ENCODE data around the gene ECT2. TPM values are rescaled to one million over a fixed set of nuclear protein-coding genes. Genes with fewer than 3 reads are reported as not detected.
"Not testable (repeated sequence)": the region's sequence is repeated elsewhere in the genome, so short reads cannot be mapped to it uniquely, and the experiment has no call there.

ECT2 gene
- total RNA-seq, 4 donors from 2014 or later: 4.1 to 23.3 (median 13.2) TPM

- TF ChIP-seq, protein P1, sequence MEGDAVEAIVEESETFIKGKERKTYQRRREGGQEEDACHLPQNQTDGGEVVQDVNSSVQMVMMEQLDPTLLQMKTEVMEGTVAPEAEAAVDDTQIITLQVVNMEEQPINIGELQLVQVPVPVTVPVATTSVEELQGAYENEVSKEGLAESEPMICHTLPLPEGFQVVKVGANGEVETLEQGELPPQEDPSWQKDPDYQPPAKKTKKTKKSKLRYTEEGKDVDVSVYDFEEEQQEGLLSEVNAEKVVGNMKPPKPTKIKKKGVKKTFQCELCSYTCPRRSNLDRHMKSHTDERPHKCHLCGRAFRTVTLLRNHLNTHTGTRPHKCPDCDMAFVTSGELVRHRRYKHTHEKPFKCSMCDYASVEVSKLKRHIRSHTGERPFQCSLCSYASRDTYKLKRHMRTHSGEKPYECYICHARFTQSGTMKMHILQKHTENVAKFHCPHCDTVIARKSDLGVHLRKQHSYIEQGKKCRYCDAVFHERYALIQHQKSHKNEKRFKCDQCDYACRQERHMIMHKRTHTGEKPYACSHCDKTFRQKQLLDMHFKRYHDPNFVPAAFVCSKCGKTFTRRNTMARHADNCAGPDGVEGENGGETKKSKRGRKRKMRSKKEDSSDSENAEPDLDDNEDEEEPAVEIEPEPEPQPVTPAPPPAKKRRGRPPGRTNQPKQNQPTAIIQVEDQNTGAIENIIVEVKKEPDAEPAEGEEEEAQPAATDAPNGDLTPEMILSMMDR (IDR thresholded peaks at IDR 0.05): peak in 1 of 5 experiments; percentile 13
- no peak for TF ChIP-seq EP300 (IDR thresholded peaks at IDR 0.05; ENCODE audit: low read depth)
- DNase-seq: peak; percentile 37
- H3K36me3 ChIP-seq: no peaks in the 10 kb centered on the region
- peak overlapping the region; percentile 89 to 93 (median 90) for H3K27ac ChIP-seq
- intact Hi-C loops (cut with DNase I; ENCODE audit: low total_unique reads): no loop called here
- peak overlapping the region in 3 of 4 donors; percentile 56 to 67 (median 64) for H3K4me3 ChIP-seq
- H3K9me3 ChIP-seq: no peaks in the 10 kb centered on the region
- H3K4me1 ChIP-seq: peaks cover 0 to 40% (median 22%) of the 10 kb centered on the region in 4 donors
- in situ Hi-C loops (cut with MboI; ENCODE audit: low pct_ligation_motif_present in 1 of 4, low pct_unique_long_range_greater_than_20kb in 1 of 4, low sequenced_read_pairs in 3 of 4): no loop called here
- 0 to 17% methylated on average over 2 of the region's 2 CpGs for WGBS, 2 donors (ENCODE audit: low coverage in 1 of 2)
- no peaks in the 10 kb centered on the region for H3K27me3 ChIP-seq
Measured at GRCh38 chr3:172711454-172711795, 39.1 kb upstream of the ECT2 start.

DNA sequence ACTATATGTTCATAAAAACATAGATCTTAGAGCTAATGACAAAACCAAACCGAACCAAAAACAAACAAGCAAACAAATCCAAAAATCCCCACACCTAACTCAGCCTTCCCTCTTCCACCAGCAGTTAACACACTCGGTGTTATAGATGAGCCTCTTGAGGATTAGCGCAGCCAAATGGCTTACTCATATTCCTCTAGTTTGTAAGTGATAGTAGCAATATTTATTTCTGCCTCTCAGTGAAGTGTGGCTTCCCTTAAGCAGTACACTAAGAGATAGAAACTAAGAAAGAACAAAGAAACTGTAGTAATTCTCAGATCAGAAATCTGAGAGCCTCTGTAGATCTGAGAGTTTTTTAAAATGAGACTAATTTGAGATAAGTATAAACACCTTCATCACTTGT, 37.2 kb upstream of the ECT2 start:
- TF ChIP-seq, protein P1 (IDR thresholded peaks at IDR 0.05): no peak
- TF ChIP-seq POLR2AphosphoS5 (IDR thresholded peaks at IDR 0.05) (no peak), EP300 (IDR thresholded peaks at IDR 0.05; ENCODE audit: low read depth) (no peak), POLR2A (IDR thresholded peaks at IDR 0.05) (no peak)
- 73 to 76% methylated on average over 3 of the region's 3 CpGs for WGBS, 2 donors (ENCODE audit: low coverage in 1 of 2)
- in situ Hi-C loops (cut with MboI; ENCODE audit: low pct_ligation_motif_present in 1 of 4, low pct_unique_long_range_greater_than_20kb in 1 of 4, low sequenced_read_pairs in 3 of 4): no loop called here

DNA sequence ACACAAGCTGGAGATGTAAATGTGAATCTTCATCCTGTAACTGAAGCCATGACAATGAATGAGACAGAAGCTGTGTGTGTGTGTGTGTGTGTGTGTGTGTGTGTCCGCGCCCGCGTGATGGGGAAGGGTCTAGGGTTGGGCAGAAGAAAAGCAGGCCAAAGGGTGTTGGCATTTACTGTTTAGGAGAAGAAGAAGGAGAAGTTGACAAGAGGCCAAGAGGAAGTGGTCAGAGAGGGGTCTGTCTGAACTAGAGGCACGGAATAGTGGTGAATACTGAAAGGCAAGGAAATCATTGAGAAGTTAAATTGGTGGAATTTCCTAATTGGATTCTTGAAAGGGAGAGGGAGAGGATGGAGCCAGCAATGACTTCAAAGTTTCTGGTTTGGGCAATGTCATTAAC, 34.0 kb upstream of the ECT2 start:
- intact Hi-C loops (cut with DNase I; ENCODE audit: low total_unique reads): no loop called here
- TF ChIP-seq EP300 (IDR thresholded peaks at IDR 0.05; ENCODE audit: low read depth) (no peak), POLR2A (IDR thresholded peaks at IDR 0.05) (no peak), POLR2AphosphoS5 (IDR thresholded peaks at IDR 0.05) (no peak)
- TF ChIP-seq, protein P1 (IDR thresholded peaks at IDR 0.05): no peak
- peaks cover 0 to 7% (median 4%) of the 10 kb centered on the region in 4 donors for H3K4me1 ChIP-seq
- DNase-seq: no peak
- H3K36me3 ChIP-seq: no peaks in the 10 kb centered on the region
- WGBS, 2 donors (ENCODE audit: low coverage in 1 of 2): 52 to 54% methylated on average over 5 of the region's 5 CpGs
- H3K27ac ChIP-seq: no peak overlapping the region
- H3K4me3 ChIP-seq: no peak overlapping the region
- H3K27me3 ChIP-seq: no peaks in the 10 kb centered on the region
- peaks cover 7% of the 10 kb centered on the region in 2 donors for H3K9me3 ChIP-seq
- in situ Hi-C loops (cut with MboI; ENCODE audit: low pct_ligation_motif_present in 1 of 4, low pct_unique_long_range_greater_than_20kb in 1 of 4, low sequenced_read_pairs in 3 of 4): no loop called here

More for the DNA sequence above, 37.2 kb upstream of the ECT2 start:
- DNase-seq: no peak
- no peak overlapping the region for H3K27ac ChIP-seq
- no peaks in the 10 kb centered on the region for H3K9me3 ChIP-seq
- H3K36me3 ChIP-seq: no peaks in the 10 kb centered on the region
- H3K4me3 ChIP-seq: no peak overlapping the region
- intact Hi-C loops (cut with DNase I; ENCODE audit: low total_unique reads): no loop called here
- H3K27me3 ChIP-seq: no peaks in the 10 kb centered on the region
- H3K4me1 ChIP-seq: peaks cover 0 to 27% (median 18%) of the 10 kb centered on the region in 4 donors

- in situ Hi-C loops (cut with MboI; ENCODE audit: low pct_ligation_motif_present in 1 of 4, low pct_unique_long_range_greater_than_20kb in 1 of 4, low sequenced_read_pairs in 3 of 4) (no loop called here), intact Hi-C loops (cut with DNase I; ENCODE audit: low total_unique reads) (no loop called here)
- H3K9me3 ChIP-seq: peaks cover 7% of the 10 kb centered on the region in 2 donors
- WGBS, 2 donors (ENCODE audit: low coverage in 1 of 2): 74 to 85% methylated on average over 3 to 4 of the region's 4 CpGs
- no peaks in the 10 kb centered on the region for H3K27me3 ChIP-seq
- H3K4me3 ChIP-seq: no peak overlapping the region
- no peak overlapping the region for H3K27ac ChIP-seq
- H3K4me1 ChIP-seq: no peaks in the 10 kb centered on the region
- no peak for DNase-seq
- no peaks in the 10 kb centered on the region for H3K36me3 ChIP-seq
- TF ChIP-seq EP300 (IDR thresholded peaks at IDR 0.05; ENCODE audit: low read depth): no peak
- TF ChIP-seq, protein P1 (IDR thresholded peaks at IDR 0.05): peak in 2 of 5 experiments; percentile 7 to 23
- TF ChIP-seq POLR2A (IDR thresholded peaks at IDR 0.05): no peak
- TF ChIP-seq POLR2AphosphoS5 (IDR thresholded peaks at IDR 0.05): no peak
Measured at GRCh38 chr3:172717493-172718088, 32.9 kb upstream of the ECT2 start.

GRCh38 chr3:172722536-172723040, 27.9 kb upstream of the ECT2 start:
- H3K36me3 ChIP-seq; H3K4me1 ChIP-seq; DNase-seq; intact Hi-C loops (cut with DNase I; ENCODE audit: low total_unique reads); in situ Hi-C loops (cut with MboI; ENCODE audit: low pct_ligation_motif_present in 1 of 4, low pct_unique_long_range_greater_than_20kb in 1 of 4, low sequenced_read_pairs in 3 of 4); H3K9me3 ChIP-seq; H3K27ac ChIP-seq; H3K27me3 ChIP-seq; H3K4me3 ChIP-seq: not testable (repeated sequence)
- WGBS, 2 donors (ENCODE audit: low coverage in 1 of 2): 81% methylated on average over 8 of the region's 8 CpGs; no CpG with 5 or more reads in 1 of the 2 donors

All from transverse colon (tissue), 4 donors.